CD4-positive, alpha-beta T cell treated with Interleukin-2 at 100 ng/mL for 4 hours (primary cell): ENCODE results near the gene NRARP.

Experiments used
- DNase-seq: peaks from one replicate; pipeline ENCODE4 v3.0.0-alpha.2; 2020; ENCODE audit warnings: low spot score

NRARP gene

DNA sequence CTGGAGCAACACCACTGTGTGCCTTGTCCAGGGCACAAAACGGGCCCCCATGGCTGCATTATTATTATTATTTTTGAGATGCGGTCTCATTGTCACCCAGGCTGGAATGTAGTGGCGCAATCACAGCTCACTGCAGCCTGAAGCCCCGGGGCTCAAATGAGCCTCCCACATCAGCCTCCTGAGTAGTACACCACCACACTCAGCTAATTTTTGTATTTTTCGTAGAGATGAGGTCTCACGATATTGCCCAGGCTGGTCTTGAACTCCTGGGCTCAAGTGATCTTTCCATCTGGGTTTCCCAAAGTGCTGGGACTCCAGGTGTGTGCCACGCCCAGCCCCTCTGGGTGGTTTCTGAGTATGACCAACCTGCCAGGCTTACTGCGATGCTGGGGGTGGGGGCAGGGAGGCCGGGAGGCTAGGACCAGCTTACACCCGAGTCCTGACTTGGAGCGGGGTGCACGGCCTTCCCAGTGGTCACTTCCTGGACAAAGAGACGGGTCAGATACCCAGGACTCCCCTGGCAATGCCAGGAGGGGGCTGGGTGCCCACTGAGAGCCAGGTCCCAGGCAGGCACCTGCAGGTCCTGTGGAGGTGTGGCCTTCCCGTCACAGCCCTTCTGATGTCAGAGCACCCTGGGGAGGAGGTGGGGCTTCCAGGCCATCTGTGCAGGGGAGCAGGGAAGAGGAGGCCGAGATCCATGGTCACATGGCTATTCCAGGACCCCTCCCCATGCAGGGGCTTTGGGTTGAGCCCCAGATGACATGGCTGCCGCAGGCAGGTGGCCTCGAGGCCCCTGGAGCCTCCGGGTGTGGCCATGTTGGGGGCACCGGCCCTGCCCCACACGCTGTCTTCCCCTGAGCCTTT is 8.3 kb upstream of the NRARP start:
- DNase-seq, result no peak

DNA sequence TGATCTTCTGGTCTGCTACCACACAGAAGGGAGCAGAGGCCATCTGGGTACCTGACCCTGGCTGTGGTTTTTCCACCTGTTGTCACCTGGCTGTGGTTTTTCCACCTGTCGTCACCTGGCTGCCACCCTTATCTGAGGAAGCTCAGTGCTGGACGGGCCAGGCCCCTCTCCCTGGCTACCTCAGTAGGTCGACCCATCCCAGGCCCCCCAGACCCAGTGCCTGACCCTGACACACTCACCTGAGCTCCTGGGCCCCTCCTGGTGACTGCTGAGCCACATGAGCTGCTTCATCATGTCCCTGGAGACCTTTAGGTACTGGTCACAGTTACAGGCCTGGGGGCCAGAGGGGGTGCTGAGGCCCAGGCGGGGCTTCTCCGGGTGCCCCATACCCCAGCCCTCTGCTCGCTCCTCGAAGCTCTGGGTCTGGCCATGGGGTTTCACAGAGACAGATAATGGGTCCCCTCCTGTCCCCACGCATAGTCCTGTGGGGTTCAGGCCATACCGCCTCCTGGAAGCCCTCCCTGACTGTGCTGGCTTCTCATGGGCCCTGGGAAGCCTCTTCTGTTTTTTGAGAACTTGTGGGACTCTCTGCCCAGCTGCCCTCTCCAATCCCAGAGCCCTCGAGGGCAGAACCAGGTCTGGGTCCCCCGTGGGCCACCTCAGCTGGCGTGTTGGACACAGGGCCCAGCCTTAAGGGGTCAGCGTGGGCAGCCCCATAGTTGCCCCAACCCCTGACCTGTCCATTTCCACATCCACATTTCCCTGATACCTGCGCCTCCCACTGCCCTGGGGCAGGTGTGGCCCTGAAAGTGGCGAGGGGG is 7.5 kb upstream of the NRARP start:
- no peak for DNase-seq

DNA sequence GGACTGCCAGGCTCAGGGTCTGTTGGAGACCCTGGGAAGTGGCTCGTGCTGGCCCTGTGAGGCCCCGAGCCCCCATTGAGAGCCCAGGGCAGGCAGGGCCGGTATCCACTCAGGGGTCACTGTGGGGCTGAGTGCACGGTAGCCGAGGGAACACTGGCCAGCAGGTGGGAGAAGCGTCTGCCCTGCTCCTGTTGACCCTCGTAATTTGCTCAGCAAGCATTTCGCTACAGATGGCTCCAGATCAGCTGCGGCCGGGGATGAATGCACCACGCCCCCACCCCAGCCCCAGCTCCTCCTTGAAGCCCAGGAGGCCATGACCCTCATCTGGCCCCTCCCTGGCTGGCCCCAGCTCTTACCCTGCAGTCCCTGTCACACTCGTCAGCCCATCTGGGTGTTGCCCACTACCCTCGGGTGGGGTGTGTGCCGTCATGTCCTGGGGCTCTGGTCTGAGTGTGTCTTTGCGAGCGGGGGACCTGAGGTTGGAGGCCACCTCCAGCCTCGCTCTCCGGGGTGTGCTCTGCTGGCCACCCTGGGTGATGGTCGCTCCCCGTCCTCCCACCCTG is 6.1 kb upstream of the NRARP start:
- DNase-seq, result no peak

DNA sequence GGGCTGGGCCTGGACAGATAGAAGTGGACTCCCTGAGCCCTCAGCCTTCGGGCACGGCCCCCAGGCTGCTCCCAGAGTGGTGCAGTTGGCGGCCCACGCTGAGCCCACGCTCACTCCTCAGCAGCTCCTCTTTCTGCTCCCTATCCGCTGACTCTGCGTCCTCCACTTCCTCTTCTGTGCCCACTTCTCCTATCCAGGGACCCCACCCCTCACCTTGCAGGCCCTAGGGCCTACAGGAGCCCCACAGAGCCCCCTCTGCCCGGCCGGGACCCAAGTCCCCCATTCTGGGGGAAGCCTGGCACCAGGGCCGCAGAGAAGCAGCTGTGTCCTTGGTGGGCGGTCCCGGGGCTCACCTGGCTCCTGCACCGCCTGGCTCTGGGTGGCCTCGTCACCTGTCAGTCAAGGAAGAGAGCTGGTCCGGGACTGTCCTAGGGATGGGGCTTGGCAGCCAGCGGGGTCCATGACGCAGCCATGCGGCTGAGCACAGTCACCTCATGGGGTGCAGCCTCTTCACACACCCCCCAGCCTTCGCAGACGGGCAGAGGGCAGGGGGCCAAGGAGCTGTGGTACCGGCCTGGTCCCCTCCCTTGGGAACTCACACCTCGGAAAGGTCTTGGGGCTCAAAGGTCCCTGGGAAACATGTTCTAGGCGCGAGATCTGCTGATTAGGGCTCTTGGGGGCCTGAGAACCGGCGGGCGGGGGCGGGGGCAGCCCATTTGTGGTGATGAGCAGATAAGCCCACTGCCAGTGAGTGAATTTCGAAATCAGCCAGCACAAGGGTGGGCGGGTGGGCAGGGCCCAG is 5.4 kb upstream of the NRARP start:
- DNase-seq, result no peak

DNA sequence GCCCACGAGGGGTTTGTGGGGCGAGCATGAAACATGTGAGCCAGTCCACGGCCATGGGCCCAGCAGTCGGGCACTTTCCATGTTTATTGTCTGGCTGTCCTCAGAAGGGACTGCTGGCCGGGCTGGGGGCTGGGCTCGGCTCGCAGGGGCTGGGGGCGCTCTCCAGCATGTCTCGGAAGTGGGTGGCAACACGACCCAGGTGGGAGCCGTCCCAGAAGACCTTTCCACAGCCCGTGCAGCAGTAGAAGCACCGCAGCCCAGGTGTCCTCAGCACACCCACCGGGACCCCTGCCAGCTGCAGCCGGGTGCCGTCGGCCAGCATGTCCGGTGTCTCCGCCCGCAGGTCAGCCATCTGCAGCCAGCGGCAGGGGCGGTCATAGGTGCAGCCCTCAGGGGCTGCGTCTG is 4.8 kb upstream of the NRARP start:
- DNase-seq, result no peak

DNA sequence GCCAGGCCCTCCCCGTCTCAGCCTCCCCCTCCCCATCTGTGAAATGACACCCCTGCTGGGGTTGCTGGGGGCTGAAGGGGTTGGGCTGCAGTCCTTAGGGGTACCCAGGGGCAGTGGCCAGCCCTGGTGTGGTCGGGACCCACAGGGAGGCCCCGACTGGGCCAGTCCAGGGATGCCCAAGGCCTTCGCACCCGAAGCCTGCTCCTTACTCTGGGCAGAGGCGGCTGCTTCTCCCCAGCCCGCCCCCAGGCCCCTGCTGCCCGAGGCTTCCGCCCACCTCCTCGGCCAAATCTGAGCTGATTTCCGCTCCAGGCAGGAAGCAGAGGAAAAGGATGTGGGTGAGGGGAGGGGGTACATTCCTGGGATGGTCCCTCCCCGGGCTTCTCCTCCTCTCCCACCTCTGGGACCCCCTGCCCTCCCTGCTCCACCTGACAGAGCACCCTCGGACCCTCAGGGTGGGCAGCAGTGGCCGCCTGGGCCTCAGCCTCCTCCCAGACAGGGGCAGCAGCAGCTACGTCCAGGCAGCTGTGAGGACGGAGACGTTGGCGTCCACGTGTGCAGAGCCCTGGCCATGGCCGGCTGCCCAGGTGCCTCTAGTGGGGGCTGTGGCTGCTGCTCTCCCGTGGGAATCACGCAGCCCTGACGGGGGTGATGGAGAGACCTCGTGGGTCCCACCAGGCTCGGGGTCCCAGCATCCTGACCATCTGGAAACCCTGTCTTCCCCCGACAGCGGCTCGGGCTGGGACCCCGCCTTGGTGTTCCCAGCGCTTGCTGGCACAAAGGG is 4.2 kb upstream of the NRARP start:
- DNase-seq, result no peak

DNA sequence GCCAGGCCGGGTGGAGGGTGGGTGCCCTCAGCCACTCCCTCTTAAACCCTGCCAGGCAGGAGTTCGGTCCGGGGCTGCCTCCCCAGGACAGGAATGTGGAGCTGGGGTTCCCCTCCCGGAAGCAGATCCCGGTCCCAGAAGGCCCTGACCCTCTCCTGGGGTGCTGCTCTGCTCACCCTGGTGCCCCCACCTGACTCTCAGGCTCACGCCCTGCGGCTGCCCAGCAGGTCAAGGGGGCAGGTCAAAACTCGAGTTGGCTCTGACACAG is 3.7 kb upstream of the NRARP start:
- no peak for DNase-seq

DNA sequence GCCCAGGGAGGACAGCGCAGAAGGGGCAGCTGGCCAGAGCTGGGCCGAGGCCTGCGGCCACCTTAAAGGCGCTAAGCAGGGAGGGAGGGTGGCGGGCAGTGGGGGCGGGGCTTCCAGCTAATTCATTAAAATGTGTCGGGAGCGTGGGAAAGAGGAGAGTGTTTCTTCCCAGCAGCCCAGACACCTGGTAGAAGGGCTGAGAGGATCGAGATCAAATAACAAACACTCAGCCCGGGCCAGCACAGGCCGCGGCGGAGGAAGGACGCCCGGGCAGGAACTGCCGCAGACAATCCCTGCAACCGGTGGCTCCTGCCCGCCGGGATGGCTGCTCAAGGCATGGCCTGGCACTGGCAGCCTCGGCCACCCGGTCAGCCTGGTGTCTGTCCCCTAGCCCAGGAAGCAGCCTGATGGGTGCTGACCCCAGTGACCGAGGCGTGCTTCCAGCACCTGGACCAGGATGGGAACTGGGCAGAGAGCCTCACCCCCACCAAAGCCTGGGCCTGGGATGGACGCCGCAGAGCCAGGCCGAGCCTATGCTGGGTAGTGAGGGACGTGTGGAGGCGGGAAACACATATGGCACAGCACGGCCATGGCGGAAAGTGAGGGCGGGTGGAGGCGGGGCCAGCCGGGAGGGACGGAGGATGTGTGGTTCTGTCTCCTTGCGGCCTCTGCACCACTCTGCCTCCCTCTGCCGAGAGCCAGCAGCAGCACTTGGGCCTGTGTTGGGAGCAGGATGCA is 3.2 kb upstream of the NRARP start:
- DNase-seq, result peak; percentile 44

DNA sequence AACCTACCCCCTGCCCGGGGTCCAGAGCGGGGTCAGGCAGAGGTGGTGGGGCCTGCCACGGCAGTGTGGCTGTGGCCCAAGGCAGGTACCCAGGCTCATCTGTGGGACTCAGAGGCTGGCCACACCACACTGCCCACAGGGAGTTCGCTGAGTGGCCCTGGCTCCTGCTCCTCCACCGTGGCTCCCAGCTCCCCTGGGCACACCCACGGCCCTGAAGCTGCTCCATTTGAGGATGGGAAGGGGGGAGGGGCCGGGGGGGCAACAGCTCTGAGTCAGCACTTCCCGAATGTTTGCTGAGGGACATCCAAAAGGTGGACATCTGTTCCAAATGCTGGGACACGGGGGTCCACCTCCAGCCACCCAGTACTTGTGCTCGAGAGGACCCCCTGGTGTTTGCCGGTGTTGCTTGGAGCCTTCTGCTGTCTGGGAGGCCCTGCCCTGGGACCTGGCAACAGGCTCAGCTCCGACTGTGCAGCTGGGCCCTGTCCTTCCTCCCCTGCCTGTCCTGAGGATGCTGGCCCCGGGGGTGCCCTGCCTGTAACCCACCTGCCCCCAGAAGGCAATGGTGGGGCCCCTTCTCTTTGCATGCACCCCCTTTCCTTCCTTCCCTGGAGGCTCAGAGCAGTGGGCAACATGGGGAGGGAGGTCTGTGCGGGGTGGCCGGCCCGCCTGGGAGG is 2.5 kb upstream of the NRARP start:
- DNase-seq, result no peak

DNA sequence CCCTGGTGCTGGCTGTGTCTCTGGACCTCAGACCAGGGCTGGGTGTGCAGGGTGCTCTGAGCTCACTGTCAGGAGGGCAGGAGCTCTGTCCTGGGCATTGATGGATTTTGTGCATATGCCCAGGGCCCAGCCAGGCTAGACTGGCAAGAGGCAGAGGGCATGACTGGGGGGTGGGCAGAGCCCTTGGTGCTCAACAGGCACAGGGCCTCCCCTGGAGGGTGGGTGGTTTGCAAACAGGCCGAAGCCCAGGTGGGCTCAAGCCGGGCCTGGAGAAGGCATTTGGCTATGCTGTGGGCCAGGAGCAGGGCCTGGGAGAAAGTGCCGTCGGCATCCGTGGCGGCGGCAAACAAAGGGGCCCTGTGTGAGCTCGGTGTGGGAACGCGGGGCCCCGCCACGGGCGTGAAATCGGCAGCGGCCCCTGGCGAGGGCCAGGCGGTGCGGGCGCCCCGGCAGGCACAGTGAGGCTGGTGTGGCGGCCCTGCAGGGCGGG is 1.9 kb upstream of the NRARP start:
- DNase-seq, result no peak

DNA sequence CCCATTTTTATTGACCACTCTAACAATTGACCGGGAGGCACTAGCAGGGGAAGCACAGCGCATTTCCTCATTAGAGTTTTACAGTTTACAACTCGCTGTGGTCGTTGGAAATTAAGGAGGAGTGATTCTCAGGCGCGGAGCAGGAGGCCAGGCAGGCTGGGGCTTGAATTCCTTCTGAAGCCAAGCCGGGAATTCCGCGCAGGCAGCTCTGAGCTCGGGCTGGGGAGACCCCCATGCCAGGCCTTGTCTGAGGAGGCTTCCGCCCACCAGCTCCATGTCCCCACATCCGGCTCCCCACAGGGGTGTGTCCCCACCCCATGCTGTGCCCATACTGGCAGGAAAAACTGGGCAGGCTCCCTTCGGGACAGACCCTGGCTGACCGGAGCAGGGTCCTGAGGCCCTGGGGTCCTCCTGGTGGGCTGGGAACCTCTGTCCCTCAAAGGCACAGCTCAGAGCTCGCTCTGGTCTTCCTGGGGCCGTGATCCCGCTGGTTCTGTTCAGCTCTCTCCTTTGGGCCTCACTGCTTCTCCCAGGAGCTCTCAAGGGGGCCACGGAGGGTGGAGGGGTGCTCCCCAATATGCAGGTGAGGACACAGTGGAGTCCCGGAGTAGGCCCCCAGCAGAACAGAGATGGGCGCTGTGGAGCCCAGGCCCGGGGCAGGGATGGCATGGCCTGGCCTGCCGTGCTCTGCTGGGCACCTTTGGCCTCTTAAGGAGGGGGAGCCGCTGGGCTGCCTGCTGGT is 1.3 kb upstream of the NRARP start:
- no peak for DNase-seq

DNA sequence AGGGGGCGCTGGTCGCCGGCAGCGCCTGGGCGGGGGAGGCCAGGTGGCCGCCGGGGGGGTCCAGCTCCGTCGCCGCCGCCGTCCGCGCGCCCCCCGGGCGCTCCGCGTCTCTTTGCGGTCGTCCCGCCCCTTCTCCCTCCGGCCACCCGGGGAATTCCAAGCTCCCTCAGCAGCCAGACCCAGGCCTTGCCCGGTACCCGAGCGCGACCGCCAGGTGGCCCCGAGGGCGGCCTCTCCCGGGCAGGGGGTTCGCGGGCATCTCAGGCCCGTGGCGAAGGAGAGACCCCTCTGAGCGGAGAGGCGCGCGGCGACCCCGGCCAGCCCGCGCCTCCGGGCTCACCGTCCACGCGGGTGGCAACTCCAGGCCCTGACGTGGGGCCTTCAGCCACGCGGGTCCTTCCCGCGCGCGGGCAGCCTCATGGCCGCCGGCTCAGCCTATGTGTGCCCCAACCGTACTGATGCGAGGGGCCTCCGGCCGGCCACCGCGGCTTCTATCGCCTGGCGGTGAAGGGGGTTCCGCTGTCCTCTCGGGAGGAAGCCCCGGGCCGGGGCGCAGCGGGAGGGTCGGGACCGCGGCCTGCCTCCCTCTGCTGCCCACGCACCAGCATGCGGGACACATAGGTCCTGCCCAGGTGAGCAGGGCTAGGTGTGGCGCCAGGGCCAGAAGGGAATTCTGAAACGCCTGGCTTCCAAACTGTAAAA is 529 bp upstream of the NRARP start:
- DNase-seq, result no peak

DNA sequence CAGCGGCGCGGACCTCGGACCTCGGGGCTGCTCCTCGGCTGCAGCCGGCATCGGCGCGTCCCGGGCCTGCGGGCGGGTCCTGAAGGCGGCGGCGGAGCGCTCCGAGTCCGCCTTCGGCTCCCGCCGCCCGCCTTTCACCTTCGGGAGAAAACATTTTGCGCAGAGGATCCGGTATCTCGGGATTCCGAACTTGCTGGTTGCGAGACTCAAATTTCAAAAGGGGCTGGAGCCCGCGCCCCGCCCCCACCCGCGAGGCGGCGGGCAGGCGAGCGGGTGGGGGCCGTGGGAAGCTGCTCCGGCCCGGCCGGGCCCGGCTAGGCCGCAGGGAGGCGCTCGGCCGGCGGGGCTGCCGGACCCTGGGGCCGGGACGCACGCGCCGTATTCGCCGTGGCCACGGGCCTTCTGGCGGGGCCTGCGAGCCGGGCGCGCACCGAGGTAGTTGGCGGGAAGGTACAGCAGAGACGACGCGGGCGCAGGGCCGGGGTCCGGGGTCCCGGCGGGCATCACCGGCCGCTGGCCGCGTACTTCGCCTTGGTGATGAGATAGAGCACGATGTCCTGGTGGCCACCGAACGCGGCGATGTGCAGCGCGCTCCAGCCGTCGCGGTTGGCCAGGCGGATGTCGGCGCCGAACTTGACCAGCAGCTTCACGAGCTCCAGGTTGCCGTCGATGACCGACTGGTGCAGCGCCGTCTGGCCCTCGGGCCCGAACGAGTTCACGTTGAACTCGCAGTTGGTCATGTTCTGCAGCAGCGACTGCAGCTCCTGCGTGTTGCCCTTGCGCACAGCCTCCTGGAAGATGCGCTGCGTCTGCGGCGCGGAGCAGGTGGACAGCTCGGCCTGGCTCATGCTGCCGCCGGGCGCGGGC is 757 bp downstream of the NRARP start:
- DNase-seq, result no peak

DNA sequence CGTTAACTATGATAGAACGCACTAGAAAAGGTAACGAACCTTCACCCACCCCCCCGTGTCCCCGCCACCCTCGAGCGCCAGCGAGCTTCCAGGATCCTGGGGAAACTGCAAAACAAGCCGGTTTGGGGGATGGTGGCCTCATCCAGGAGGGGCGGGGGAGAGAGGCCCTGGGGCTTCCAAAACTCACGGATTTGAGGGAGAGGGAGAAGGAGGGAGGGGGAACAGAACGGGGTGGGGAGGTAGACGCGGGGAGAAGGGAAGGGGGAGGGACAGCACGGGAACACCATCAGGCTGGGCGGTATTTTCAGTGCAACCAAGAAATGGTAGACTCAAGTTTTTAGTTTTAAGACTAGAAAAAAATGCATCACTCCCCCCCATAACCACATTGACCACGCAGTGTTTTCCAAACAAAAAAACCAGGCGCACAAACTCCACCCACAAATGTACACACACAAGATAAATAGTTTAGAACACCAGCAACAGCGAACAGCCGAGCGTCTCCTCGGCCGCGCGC is 1.4 kb downstream of the NRARP start:
- DNase-seq, result no peak

DNA sequence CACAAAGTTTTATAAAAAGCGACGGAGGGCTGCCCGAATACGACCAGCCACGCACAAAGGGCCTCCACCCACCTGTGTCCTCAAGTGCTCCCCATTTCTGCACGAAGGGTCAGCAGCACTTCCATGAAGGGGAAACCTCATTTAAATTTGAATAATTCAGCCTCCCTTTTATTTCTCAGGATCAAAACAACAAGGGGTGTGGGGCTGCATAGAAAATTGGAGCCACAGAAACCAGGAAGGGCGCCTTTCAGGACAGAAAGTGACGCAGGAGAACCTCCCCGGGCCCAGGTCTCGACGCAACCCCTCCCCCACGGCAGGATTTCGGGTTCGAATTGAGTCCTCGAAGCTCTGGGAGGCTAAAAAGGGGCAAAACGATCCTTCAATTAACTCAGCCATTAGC is 2.1 kb downstream of the NRARP start:
- DNase-seq, result no peak

DNA sequence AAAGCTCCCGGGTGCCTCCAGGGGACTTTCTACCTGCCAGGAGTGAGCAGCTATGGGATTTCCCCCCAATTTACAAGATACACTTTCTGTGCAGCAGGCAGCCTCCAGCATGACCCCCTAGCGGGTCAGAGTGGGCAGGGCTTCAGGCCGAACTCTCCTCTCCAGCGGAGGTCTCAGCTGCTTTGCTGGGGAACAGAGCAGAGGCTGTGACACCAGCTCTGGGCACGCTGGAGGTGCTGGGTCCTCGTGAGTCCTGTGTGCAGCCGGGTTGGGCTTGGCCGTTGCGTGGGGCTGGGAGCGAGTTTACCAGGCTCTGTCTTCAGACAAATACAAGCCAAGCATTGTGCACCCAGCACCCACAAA is 2.9 kb downstream of the NRARP start:
- no peak for DNase-seq

DNA sequence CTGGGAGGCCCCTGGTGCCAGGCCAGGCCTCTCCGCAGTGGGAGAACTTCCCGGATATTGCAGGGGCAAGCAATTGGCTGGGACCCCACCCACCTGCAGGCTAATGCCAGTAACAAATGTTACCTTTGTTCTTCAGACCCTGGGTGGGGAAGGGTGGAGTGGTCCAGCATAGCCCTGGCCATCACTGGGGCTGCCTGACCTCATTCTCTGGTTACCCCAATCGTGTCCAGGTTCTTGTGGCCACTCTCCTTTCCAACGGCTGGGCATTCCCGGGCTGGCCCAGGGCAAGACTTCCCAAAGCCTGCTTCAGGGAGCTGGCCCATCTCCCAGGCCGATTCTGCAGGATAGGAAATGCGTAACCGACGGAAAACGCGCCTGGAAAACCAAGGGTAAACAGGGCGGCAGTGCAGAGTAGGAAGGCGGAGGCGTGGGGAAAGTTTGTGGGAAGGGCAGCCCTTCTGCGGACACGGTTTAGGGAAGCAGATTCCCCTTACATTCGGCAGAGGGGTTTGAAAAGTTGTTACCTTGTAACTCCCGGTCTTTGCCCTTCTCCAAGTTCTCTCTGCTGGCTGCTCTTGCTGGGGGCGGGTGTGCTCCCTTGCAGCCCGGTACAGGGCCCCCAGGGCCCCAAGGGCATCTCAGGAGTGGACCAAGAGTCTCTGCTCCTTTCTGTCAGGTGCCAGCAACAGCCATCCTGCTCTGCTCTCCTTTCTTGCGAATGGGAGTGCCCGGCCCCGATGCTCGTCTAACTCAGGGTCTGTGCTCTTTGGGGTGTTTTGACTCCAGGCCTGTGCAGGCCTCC is 3.5 kb downstream of the NRARP start:
- no peak for DNase-seq
